ENCODE data around the gene ADCK1.

- no peak for TF ChIP-seq CTCF (IDR thresholded peaks at IDR 0.05)
- TF ChIP-seq EP300 (IDR thresholded peaks at IDR 0.05): no peak
- no peak for TF ChIP-seq POLR2AphosphoS5 (IDR thresholded peaks at IDR 0.05)
These were observed 162.1 kb downstream of the ADCK1 start for GRCh38 chr14:77961847-77962580.
